Neural crest cell (in vitro differentiated cells): Measurements from ENCODE around the gene MTMR3. TPM values are rescaled to one million over a fixed set of nuclear protein-coding genes. Genes with fewer than 3 reads are reported as not detected.
A peak's percentile ranks its signal among the peaks of the same experiment; 100 is the strongest.

Experiments used
- DNase-seq: peaks from one replicate; pipeline ENCODE4 v3.0.0; 2021; ENCODE audit warnings: low read depth, mixed read lengths, low spot score
- H3K27ac Mint-ChIP-seq: one replicate; pipeline ENCODE4 v1.8.0; 2021; ENCODE audit warnings: mild to moderate bottlenecking, mixed read lengths; ENCODE audit not compliant: unreplicated experiment
- H3K27me3 Mint-ChIP-seq: 2 replicates; pipeline ENCODE4 v1.8.0; 2021; ENCODE audit warnings: low read depth, mild to moderate bottlenecking, mixed read lengths
- H3K36me3 Mint-ChIP-seq: 2 replicates; pipeline ENCODE4 v1.8.0; 2021; ENCODE audit warnings: low read depth, mild to moderate bottlenecking, mixed read lengths
- H3K4me1 Mint-ChIP-seq: 2 replicates; pipeline ENCODE4 v1.8.0; 2021; ENCODE audit warnings: mixed read lengths
- H3K4me3 Mint-ChIP-seq: one replicate; pipeline ENCODE4 v1.8.0; 2021; ENCODE audit warnings: mild to moderate bottlenecking, mixed read lengths
- H3K9me3 Mint-ChIP-seq: 2 replicates; pipeline ENCODE4 v1.8.0; 2021; ENCODE audit warnings: mixed read lengths
- total RNA-seq: library from RNA; stranded (reverse); gene quantifications from 2 replicates; pipeline ENCODE4 v1.2.1, GENCODE V29; 2021
- TF ChIP-seq, protein P1 (sequence below): fragments of 200-600 bp; sonication (generic); conservative IDR thresholded peaks from 2 replicates; pipeline ENCODE4 v1.5.0; 2021; ENCODE audit warnings: antibody characterized with exemption, mild to moderate bottlenecking

Gene MTMR3
- total RNA-seq, 1 donor from 2014 or later, result 35.3 TPM

DNA sequence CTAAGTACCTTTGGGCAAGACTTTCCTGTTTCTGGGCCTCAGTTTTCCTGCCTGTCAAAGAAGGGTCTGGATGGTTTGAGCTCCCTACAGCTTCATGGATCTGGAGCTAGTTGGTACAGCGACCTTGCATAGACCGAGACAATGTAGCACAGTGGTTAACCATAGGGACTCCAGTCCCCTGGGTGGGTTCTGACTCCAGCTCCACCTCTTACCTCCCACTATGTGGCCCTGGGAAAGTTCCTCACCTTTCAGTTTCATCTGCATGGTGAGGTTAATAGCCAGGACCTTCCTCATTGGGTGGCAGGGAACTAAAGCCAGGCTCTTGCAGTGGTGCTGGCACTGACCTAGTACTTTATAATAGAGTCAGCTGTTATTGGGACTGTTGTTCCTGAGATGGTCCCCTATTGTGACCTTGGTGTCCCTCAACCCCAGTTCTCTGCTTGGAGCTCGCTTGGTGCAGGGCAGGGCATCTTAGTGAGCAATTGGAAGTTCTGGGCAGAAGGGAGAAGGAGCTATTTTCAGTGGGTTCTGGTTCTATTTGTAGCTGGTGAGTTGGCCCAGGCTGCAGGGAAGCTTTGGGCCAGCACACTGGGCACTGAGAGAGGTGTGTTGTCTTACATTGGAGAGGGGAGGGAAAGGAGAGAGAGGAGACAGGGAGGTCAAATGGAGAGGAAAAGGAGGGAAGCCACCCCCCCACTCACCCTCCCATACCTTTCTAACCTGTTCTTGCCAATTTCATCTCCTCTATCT is 10.7 kb upstream of the MTMR3 start:
- Mint-ChIP-seq H3K36me3 (no peaks in the 10 kb centered on the region), H3K4me1 (peaks cover 13% of the 10 kb centered on the region), H3K27ac (no peak overlapping the region), H3K27me3 (peaks cover 18% of the 10 kb centered on the region), H3K4me3 (peak overlapping the region; percentile 31), H3K9me3 (no peaks in the 10 kb centered on the region)
- TF ChIP-seq, protein P1, sequence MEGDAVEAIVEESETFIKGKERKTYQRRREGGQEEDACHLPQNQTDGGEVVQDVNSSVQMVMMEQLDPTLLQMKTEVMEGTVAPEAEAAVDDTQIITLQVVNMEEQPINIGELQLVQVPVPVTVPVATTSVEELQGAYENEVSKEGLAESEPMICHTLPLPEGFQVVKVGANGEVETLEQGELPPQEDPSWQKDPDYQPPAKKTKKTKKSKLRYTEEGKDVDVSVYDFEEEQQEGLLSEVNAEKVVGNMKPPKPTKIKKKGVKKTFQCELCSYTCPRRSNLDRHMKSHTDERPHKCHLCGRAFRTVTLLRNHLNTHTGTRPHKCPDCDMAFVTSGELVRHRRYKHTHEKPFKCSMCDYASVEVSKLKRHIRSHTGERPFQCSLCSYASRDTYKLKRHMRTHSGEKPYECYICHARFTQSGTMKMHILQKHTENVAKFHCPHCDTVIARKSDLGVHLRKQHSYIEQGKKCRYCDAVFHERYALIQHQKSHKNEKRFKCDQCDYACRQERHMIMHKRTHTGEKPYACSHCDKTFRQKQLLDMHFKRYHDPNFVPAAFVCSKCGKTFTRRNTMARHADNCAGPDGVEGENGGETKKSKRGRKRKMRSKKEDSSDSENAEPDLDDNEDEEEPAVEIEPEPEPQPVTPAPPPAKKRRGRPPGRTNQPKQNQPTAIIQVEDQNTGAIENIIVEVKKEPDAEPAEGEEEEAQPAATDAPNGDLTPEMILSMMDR, result no peak
- DNase-seq, result no peak

DNA sequence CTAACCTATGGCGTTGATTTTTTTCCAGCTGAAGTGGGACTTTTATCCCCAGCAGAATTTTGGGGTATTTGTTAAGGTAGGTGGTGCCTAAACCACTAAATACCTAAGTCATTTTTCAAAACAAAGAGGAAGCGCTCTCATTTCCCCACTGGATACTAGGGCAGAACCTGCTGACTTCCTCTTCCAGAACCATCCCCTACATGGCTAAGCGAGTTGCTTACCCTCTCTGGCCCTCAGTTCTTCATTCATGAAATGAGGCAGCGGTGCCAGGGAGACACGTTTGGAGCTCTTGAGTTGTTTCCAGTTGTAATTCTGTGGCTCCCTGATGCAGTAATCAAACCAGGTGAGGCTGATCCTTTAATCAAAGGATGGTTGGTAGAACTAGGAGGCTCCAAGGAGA is 10.0 kb upstream of the MTMR3 start:
- no peak for DNase-seq
- Mint-ChIP-seq H3K36me3 (no peaks in the 10 kb centered on the region), H3K4me3 (no peak overlapping the region), H3K27ac (no peak overlapping the region), H3K4me1 (peaks cover 13% of the 10 kb centered on the region), H3K27me3 (peaks cover 18% of the 10 kb centered on the region), H3K9me3 (no peaks in the 10 kb centered on the region)
- TF ChIP-seq, protein P1, result no peak

GRCh38 chr22:29873943-29874342 is 9.0 kb upstream of the MTMR3 start:
- H3K27ac Mint-ChIP-seq, result no peak overlapping the region
- no peaks in the 10 kb centered on the region for H3K9me3 Mint-ChIP-seq
- H3K36me3 Mint-ChIP-seq, result no peaks in the 10 kb centered on the region
- H3K27me3 Mint-ChIP-seq, result peaks cover 18% of the 10 kb centered on the region
- no peak overlapping the region for H3K4me3 Mint-ChIP-seq
- DNase-seq, result no peak
- peaks cover 13% of the 10 kb centered on the region for H3K4me1 Mint-ChIP-seq
- TF ChIP-seq, protein P1, result no peak

- no peak for DNase-seq
- Mint-ChIP-seq H3K27ac (no peak overlapping the region), H3K4me3 (no peak overlapping the region), H3K36me3 (no peaks in the 10 kb centered on the region), H3K9me3 (no peaks in the 10 kb centered on the region), H3K4me1 (no peaks in the 10 kb centered on the region), H3K27me3 (peaks cover 16% of the 10 kb centered on the region)
- TF ChIP-seq, protein P1, result no peak
Observed at GRCh38 chr22:29877620-29878019, 5.4 kb upstream of the MTMR3 start.

DNA sequence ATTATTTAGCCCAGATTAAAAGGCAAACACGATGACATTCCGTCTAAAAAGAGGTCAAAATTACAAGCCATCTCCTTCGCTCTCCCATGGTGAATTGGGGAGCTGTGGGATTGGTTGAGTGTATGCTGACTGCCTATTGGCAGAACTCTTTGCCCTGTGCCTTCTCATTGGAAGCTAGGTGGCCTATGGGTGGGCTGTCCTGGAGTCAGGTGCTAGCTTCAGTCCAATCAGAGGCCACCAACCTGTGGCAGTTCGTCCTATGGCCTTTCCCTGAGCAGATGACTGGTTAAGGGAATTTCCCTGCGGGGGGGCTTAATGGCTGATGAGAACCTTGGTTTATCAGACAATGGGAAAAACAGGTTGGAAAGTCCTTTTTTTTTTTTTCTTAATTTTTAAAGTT is 3.2 kb upstream of the MTMR3 start:
- no peak overlapping the region for H3K27ac Mint-ChIP-seq
- H3K4me1 Mint-ChIP-seq, result peaks cover 11% of the 10 kb centered on the region
- DNase-seq, result no peak
- no peaks in the 10 kb centered on the region for H3K36me3 Mint-ChIP-seq
- H3K4me3 Mint-ChIP-seq, result peak overlapping the region; percentile 41
- H3K27me3 Mint-ChIP-seq, result peaks cover 6% of the 10 kb centered on the region
- H3K9me3 Mint-ChIP-seq, result no peaks in the 10 kb centered on the region
- TF ChIP-seq, protein P1, result no peak
